HG02840 (cell line): ENCODE data around the gene PARP15.
"Not testable (repeated sequence)": the region's sequence is repeated elsewhere in the genome, so short reads cannot be mapped to it uniquely, and the experiment has no call there.

Experiments
- ATAC-seq: cut with Tn5 transposase; IDR thresholded peaks from one replicate; pipeline ENCODE4 v1.9.1; 2021; ENCODE audit warnings: mild to moderate bottlenecking, moderate library complexity, moderate number of reproducible peaks; ENCODE audit not compliant: unreplicated experiment, low FRiP score

PARP15 gene

GRCh38 chr3:122577409-122578031 lies at the start of gene PARP15:
TSS of gene PARP15 (plus strand) at chr3:122577650. CDS start at chr3:122577668, 18 bp downstream.
- no peak for ATAC-seq

- ATAC-seq: no peak
These were observed 47.3 kb upstream of the PARP15 start for GRCh38 chr3:122530164-122530563.

- no peak for ATAC-seq
These were observed 44.0 kb upstream of the PARP15 start for GRCh38 chr3:122533480-122533879.

DNA sequence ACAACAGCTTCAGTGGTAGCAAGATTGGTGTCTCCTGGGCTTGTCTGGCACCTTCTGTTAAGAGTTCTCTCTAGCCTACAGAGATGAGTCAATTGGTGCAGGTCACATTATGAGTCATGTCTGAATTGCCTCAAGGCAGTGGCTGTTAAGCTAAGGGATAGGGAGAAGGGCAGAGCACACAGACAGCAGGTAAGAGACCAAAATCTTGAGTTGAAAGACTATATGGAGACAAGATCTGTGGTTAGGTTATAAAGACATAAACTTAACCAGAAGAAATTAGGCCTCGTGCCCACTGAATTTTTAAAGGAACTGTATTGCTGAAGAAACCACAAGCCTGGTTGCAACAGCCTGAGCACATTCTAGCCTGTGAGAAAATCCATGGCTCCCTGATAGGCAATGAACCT lies 43.5 kb upstream of the PARP15 start:
- ATAC-seq: peak; percentile 92

DNA sequence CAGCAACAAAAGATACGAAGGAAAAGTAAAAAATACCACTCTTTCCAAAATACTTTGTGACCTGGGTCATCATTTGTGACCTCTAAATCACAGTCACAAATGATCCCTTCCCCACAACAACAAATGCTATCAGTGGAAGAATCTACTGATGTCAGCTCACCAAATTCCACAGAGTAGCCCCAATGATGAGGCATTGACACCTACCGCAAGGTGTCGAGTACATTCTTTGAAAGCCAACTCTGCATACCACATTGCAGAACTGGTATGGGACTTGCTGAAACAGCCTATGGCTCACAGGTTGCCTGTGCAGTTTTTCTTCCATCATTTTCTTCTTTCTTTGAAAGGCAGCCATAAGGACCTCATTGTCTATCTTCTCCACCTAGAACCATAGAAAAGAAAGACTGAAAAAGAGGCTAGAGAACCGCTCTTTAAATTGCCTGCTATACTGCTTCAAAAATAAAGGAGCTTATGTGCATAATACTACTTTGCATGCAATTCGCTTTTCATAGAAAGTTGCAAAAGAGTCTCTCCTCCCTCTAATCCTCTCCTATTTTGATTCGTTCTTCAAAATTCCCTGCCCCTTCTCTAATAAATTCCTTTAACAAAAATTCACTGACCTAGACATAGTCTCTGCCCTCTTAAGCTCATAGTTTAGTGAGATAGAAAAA lies 41.4 kb upstream of the PARP15 start:
- ATAC-seq: no peak

DNA sequence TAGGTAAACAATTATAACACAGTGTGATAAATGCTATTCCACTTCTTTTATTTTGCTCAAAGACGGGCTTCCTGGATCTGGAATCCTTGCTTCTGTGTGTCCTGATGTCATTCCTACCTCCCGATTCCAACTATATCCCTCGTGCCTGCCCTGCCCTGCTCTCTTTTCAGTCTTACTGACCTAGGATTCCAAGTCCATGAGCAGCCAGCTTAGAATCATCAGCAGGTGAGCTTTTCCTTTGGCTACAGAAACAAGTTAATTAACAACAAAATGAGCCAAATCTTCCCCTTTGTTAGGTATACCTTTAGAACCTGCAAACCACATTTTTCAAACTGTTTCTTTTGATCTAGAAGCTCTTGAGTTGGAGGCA lies 40.8 kb upstream of the PARP15 start:
- no peak for ATAC-seq

GRCh38 chr3:122538956-122539490 lies 38.4 kb upstream of the PARP15 start:
- ATAC-seq: no peak

DNA sequence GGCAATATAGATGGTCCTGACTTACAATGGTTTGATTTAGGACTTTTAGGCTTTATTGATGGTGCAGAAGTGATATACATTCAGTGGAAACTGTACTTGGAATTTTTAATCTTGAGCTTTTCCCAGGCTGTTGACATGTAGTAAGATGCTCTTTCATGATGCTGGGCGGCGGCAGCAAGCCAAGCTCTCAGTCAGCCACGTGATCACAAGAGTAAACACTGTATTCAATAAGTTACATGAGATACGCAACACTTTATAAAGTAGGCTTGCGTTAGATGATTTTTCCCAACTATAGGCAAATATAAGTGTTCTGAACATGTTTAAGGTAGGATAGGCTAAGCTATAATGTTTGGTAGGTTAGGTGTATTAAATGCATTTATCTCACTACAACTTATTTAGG lies 31.3 kb upstream of the PARP15 start:
- no peak for ATAC-seq

- ATAC-seq: no peak
These were observed 29.4 kb upstream of the PARP15 start for GRCh38 chr3:122548076-122548475.

GRCh38 chr3:122548619-122549018 lies 28.8 kb upstream of the PARP15 start:
- no peak for ATAC-seq

GRCh38 chr3:122553171-122553570 lies 24.3 kb upstream of the PARP15 start:
- ATAC-seq: no peak

DNA sequence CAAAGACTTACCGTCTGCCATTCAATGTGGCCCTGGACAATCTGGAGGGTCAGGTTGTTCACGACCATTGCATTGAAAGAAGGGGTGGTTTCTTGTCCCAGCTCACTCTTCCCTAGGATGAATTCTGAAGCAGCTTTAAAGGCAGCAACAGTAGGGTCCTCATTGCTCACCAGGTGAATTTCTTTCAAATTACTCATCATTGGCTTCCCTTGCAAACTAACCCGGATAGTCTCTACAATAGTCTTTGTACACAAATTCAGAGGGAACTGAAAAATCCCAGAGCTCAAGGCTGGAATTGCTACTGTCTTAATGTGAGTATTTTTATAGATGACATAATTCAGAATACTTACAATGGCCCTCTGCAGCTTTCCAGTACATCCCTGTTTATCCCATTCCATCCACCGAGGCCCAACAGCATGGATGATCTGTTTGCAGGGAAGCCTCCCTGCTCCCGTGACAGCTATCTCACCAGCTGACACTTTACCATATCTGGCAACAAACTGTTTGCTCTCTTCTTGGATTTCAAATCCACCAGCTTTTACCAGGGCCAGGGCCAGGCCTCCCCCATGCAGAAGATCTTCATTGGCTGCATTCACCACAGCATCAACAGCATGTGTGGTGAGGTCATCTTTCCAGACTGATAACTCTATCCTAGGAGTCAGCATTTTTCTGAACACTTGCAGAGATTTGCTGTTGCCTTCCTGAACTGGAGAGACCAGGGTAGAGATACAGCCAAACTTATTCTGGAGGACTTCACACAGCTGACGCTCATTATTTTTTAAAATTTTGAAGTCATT lies 22.0 kb upstream of the PARP15 start:
- no peak for ATAC-seq

DNA sequence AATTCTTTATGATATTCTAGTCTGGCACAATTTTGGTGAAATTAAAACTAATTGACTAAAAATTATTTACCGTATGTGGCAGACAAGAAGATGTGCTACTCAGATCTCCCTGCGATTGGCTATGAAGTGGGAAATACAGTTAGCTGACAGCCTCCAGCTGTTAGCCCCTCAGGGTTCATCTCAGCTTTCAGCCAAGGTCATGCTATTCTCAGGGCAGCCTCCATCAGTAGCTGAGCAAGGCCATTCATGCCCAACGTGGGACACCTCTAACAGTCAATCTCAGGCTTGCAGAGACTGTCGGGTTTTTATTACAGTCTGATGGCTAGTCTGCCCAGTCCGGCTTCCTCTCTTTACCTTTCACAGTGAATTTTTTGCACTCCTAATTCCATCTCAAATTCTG lies 20.1 kb upstream of the PARP15 start:
- no peak for ATAC-seq

DNA sequence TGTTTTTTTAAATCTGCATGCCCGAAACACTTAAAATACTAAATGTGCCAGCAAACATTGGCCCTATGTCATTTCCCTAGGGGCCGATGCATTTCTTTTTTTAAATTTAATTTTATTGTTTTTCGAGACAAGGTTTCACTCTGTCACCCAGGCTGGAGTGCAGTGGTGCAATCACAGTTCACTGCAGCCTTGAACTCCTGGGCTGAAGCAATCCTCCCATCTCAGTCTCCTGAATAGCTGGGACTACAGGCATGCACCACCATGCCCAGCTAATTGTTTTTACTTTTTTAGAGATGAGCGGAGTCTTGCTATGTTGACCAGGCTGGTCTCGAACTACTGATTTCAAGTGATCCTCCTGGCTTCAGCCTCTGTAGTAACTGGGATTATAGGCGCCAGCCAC lies 18.8 kb upstream of the PARP15 start:
- ATAC-seq: no peak

- ATAC-seq: no peak
These were observed 17.5 kb upstream of the PARP15 start for GRCh38 chr3:122559906-122560305.

- ATAC-seq: no peak
These were observed 16.8 kb upstream of the PARP15 start for GRCh38 chr3:122560680-122561079.

DNA sequence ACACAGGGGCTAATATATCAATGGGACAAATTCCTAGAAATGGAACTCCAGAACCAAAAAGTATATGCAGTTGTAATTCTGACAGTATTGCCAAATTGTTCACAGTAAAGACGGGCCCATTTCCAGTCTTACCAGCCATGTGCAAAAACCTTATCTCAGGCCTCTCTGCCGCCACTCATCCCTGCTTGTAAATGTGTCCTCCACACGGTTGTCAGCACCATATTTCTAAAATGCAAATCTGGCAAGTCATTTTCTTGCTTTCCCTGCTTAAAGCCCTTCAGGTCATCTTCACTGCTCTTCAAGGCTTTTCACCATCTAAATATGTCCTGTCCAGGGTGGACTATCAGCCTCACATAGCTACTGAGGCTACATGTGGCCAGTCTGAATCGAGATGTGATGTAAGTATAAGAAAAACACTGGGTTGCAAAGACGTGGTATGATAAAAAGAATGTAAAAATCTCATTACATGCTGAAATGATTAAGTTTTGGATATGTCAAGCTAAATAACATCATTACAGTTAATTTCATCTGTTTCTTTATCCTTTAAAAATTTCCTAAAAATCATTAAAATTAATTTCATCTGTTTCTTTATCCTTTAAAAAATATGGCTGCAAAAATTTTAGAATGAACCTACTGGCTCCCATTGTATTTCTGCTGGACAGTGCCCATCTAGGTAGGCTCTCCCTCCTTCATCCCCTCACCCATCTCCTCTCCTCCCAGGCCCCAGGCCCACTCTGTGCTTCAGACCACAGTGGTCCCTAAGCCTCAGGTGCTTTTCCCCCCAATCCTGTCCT lies 14.3 kb upstream of the PARP15 start:
- no peak for ATAC-seq

DNA sequence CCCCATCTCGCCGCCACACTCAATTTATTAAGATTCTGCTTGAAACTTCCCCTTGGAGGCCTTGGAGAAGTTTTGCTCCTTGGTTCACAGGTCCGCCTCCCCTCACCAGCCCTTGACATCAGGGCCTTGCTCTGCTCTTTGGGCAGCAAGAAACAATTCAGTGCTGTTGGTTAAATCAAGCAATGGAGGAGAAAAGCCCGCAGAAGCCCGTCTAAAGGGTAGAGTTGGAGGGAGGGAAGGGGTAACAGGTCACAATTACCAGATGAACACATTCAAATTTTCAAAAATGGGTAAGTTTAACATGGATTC lies 13.8 kb upstream of the PARP15 start:
- no peak for ATAC-seq

DNA sequence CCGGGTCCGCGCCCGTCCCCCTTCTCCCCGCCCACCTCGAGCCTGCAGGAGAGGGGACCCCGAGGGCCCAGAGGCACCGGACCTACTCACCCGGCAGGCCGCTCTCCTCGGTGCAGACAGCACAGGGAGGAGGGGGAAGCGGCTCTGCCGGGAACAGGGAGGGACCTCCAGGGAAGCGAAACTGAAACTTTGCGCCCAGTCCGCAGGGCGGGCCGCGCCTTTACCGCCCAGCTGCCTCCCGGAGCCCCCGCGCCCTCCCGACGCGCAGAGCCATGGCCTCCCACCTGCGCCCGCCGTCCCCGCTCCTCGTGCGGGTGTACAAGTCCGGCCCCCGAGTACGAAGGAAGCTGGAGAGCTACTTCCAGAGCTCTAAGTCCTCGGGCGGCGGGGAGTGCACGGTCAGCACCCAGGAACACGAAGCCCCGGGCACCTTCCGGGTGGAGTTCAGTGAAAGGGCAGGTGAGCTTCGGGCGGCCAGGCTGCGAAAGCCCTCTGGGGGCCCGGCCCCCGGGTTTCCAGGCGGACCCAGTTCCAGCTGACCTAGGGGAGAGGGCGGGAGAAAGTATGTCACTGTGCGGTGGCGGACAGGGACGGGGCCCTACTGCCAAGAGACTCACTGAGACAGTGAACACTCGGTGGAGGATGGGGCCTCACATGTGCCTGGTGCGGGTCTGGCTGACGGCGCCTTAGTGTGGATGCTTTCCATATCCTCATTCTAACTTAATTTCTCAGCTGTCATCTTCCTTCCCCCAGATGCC lies 13.1 kb upstream of the PARP15 start, which contains the start of the genes DTX3L and PARP9:
Gene DTX3L (plus strand): TSS at position 184 of the 758 bp plus-strand sequence. CDS start 89 bp downstream, at position 273.
Gene PARP9 (minus strand): TSS at position 146 of the 758 bp plus-strand sequence. CDS start 4,680 bp downstream, outside the sequence.
- peak; percentile 51 for ATAC-seq

DNA sequence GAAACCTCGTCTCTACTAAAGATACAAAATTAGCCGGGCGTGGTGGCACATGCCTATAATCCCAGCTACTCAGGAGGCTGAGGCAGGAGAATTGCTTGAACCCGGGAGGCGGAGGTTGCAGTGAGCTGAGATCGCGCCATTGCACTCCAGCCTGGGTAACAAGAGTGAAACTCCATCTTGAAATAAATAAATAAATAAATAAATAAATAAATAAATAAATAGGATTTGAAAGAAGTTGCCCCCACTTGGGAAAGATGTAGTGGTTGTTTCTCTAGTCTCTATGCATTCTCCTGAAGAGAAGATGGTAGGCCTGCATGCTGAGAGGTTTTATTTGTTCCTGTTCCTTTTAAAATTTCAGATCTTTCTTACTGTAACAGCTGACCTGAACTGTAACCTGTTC lies 9.3 kb upstream of the PARP15 start:
- ATAC-seq: not testable (repeated sequence)
